HG03025 (cell line): ENCODE data around the gene MAD1L1.

Experiments used
- ATAC-seq: cut with Tn5 transposase; IDR thresholded peaks from one replicate; pipeline ENCODE4 v1.9.1; 2021; ENCODE audit warnings: mild to moderate bottlenecking, moderate library complexity; ENCODE audit not compliant: unreplicated experiment, low FRiP score

Gene MAD1L1

DNA sequence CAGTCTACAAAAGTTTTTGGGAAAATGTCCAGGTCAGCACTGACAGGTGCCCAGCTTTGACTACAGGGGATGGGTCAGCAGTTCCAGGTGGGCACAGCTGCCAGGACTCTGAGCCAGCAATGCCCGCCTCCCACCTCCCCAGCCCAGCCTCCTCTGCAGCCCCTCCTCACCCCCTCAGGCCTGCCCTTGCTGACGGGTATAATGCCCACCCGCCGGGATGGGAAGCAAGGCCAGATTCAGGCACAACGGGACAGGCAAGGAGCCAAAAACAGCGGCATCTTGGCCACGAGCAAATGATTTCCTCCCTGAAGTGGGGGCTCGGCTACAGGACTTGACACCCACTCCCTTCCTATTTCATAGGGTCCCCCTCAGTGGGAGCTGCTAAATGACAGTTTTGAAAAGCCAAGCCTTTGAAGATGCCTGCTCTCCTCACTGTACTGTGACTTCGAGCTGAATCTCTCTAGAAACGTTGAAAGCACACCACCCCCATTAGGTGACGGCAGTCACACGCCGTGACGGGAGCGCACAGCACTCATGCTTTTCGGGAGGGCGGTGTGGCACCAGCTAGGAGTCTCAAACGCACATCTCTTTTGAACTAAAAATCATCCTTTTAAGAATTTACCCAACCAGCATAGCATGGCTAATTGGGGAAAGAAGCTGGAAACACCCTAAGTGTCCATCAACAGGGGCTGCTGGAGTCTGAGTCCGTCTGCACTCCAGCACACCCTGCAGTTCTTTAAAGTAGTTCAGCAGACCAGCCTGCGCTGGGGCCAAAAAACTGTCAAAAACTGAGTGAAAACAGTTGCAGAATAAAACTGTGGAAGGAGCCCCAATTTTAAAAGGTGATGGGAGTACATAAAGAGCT is 29.6 kb downstream of the MAD1L1 start:
- ATAC-seq = no peak

DNA sequence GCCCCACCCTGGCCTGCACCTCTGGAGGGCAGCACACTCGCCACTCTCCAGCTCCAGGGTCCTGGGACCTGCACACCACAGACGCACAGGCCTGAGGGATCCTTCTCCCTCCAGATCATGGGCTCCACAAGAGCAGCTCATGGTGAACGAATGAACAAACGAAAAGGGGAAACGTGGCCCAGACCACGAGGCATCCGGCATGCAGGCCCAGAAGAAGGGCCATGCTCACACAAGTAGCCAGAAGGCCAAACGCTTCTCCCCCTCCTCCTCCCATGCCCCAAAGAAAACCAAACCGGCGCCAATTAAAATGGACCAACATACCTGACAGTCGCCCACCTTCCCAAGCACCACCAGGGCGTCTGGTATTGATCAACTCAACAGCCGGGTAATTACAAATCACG is 30.4 kb downstream of the MAD1L1 start:
- no peak for ATAC-seq

DNA sequence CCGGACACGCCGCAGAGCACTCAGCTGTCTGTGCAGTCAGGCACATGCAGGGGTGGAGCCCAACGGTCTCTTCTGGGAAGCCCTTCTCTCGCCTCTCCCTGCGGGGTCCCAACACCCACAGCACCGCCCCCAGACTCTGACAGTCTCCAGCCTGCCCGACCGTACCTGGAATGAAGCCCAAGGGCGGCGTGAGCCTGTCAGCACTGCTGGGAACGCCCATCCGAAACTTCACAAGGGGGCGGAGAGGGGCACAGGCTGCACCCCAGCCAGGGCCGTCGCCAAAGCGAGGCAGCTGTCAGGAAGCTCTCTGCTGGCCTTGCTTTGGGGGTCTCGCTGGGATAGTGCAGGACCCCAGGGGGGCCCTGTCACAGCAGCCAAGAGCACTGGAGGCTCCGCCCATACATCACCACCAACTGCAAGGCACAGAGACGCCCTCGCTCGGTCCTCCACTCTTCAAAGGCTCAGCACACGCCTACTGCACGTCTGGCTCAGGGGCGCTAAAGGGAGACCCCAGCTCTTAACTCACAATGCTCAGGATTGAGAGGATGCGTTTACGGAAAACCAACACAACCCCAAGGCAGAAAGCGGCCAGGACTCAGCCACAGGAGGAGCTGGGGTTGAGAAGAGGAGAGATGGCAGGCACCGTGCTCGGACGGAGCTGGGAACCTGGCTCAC is 30.9 kb downstream of the MAD1L1 start:
- no peak for ATAC-seq

DNA sequence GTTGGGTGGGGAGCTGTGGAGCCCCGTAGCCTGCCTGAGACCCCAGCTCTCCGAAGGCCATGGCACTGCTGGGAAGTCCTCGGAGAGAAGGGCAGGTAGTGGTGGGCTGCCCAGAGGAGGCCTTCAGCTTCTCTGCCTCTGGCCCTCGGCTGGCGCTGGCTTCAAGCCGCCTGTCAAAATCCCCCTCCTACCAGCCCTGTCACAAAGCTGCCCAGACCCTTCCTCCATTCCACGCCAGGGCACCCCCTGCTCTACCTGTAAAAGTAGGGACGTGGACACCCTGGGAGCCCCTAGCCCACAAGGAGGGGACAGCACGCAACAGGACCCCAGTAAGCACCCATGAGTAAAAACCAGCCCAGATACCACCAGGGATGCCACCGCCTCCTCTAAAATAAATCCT is 31.6 kb downstream of the MAD1L1 start:
- no peak for ATAC-seq

DNA sequence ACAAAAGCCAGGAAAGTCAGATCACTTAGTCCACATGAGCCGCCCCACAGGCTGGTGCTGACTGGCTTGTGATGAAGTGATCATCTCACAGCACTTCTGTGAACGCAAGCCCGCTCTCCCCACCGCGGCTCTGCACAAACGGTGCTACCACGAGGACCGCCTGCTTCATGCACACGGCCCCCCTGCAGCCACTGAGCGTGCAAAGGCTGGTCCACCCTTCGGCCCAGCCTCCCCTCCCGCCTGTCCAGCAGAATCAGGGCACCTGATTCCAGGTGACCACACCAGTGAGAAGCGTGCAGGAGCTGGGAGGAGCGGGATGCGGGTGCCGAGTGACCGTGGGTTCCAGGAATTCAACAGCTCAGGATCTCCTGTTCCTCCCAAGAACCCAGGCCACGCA is 32.2 kb downstream of the MAD1L1 start:
- ATAC-seq = no peak

DNA sequence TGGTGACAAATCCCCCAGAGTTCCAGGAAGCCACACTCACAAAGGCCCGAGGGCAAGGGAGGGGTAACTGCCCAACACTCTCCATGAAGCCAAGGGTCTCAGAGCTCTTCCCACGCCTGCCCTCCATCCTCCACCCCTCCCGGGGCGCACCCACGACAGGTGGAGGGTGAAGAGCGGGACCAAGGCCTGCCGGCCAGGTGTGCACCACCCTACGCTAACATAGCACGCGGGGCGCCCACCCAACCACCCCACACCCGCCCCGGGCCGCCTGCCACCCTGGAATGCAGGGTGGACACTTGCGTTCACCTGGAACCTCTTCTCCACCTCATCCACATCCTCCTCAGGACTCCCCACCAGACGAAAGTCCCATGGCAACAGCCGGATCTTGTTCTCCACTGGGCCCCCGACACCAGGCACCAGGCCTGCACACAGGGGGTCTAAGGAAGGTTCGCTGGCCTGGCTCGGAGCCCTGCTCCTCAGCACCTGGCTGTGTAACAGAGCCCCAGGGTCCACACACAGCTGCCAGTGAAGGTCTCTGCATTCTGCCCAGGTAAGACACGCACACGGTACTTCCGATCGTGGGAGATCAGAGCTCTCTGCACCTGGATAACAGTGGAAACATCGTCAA is 32.7 kb downstream of the MAD1L1 start:
- no peak for ATAC-seq

DNA sequence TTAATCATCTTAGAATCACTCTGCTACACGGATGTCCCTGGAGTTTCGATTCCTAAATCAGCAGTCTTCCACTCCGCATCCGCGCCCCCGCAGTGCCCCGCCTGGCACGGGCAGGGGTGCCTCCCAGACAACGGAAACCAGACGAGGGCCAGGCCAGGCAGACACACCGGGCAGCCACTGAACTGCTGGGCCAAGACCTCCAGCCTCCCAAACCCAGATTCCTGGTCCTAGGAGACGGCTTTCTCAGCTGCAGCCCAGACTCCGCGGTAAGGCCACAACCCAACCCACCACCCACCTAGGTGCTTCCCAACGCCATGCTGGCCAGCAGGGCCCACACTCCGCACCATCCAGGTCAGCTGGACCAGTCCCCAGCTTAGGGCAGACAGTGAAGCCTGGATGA is 33.2 kb downstream of the MAD1L1 start:
- no peak for ATAC-seq

DNA sequence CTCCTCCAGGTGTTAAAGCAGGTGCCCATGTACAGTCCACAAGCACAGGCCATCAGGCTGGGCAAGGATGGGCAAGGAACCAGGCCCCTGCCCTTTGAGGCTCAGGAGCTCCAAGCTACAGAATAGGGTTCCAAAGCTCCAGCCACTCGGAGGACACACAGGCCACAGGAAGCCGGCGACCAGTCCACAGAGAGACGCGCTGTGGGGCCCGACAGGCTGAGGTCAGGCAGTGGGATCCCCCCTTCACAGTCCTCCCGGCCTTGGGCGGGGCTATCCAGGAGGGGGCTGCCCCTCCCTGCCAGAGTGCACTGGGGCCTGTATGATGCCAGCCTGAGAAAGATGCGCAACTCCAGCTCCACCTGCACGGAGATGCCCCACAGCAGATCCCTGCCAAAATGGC is 34.0 kb downstream of the MAD1L1 start:
- ATAC-seq = no peak

DNA sequence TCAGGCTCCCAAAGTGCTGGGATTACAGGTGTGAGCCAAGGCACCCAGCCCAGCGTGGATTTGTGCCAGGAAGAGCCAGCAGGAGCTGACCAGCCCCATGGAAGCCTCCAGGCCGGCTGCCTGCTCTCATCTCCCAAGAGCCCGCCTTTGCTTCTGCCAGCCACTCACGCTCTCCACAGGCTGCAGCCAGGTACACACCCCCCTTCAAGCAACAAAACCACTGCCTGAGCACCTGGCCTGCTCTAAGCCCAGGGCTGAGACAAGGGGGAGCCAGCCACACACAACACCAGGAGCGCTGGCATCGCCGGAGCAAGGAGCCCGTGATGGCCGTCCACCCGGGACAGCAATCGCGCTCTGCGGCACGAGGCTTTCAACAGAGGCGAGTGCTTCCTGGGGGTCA is 34.5 kb downstream of the MAD1L1 start:
- ATAC-seq = no peak

DNA sequence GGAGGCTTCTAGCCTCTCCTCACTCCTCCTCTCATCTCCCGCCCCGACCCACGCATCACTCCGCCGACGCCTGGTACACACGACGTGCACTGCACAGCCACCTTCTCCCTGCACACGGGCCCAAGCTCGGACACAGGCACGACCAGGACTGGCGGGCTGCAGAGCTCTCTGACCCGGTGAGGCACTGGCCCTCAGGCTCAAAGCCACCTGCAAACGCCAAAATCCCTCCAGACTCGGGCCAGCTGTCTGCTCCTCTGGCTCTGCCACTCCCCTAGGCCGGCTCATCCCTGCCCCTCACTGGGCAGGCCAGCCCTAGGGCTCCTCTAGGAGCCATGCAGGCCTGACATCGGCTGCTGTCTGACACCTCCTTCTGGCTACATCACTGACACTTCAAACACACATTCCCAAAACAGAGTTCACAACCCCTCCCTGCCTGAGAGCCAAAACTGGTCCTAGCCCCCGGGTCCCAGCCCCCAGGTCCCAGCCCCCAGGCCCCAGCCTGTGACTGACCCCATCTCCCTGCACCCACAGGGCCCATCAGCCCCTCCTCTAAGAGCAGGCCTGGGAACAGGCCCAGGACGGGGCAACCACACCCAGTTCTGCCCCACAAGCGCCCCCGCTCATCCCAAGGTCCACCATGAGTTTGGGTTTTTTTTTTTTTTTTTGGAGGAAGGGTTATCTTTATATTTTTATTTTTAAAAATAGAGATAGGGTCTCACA is 35.1 kb downstream of the MAD1L1 start:
- no peak for ATAC-seq

DNA sequence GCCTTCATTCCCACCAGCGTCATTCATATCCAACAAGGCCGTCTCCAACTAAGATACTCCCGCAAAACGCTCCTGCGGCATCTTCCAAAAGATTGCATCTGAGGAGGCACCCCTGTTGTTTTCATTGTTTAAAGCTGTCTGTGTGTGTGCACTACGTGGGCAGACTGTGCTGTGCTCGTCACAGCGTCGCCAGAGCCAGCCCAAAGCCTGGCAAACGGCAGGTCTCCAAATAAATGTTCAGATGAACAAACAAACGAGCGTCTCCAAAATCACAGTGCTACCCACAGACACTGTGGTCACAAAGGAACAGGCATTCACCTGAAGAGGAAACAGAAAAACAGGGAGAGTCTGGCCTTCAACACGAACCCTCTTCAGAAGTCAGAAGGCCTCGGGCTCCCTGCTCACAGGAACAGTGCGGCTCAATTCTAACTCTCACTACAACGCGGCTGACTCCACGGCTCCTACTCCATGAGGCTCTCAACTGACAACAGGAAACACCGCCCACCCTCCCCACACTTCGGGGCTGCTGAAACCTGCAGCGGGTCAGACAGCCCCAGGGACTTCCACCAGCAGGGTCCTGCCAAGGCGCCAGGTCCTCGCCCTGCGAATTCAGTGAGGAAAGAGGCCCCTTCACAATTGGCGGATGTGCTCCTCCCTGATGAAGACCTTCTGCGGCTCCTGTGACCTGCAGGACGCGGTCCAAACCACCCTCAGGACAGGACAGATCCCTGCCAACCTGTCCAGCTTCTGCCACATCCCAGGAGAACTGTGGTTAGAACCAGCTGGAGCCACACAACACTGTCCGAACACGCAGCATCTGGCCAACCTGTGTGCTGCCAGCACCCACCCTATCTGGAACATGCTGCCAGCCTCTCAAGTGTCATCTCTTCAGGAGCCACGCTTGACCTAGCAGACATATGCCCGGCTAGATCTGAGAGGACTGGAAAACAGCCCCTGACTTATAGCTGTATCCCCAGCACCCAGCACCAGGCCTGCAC is 36.1 kb downstream of the MAD1L1 start:
- no peak for ATAC-seq

DNA sequence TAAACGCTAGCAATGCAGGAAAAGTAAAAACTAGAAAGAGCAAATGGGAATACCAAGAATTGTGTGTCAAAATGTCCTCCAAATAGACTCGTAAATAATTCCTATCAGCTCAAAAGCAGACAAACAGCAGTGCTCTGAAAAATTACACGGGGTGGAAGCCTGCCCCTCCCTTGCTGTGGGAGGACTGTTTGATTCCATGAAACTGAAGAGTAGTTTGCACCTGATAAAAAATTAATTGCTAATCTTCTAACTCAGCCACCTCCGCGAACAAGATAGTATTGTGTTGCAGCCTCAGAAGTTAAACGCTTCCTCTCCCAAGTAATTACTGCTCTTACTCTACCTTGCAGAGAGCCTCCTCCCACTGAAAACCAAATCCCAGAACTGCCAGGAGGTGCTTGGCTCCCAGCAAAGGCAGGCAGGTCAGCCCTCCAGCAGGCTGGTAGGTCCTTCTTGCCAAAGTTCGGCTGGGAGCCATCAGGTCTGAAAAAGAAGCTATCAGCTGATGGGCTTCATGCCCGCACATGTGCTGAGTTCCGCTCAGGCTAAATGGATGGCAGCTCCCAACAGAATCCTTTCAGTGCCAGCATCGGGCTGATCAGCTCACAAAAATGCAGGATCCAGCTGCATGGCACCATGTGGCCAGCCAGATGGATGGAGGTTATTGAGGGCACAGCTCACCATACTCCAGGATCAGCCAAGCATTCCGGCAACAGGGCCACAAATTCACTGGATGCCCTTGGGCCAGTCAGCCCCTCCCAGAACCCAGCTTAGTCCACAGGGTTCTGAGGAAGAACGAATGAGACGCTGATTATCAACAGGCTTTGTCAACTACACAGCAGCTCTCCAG is 37.1 kb downstream of the MAD1L1 start:
- no peak for ATAC-seq

DNA sequence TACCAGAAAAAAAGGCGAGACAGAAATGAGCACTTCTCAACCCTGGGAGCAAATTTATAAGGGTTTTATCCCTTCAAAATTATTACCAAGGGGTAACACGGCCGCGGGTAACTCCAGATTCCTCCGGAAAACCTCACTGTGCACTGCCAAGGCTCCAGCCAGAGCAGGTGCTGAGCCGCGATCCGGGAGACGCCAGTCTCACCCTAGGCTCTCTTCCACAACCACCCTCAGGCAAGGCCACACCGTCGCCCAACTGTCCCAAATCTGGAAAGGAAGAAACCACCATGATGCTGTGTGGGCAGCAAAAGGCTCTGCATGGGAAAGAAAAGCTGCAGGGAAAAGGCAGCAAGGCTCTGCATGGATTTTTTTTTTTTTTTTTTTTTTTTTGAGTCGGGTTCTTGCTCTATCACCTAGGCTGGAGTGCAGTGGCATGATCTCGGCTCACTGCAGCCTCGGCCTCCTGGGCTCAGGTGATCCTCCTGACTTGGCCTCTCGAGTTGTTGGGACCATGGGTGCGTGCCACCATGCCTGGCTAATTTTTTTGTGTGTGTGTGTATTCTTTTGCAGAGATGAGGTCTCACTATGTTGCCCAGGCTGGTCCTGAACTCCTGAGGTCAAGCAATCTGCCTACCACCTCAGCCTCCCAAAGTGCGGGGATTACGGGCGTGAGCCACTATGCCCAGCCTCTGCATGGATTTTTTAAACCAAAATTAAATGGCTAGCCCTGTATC is 39.0 kb downstream of the MAD1L1 start:
- ATAC-seq = no peak

DNA sequence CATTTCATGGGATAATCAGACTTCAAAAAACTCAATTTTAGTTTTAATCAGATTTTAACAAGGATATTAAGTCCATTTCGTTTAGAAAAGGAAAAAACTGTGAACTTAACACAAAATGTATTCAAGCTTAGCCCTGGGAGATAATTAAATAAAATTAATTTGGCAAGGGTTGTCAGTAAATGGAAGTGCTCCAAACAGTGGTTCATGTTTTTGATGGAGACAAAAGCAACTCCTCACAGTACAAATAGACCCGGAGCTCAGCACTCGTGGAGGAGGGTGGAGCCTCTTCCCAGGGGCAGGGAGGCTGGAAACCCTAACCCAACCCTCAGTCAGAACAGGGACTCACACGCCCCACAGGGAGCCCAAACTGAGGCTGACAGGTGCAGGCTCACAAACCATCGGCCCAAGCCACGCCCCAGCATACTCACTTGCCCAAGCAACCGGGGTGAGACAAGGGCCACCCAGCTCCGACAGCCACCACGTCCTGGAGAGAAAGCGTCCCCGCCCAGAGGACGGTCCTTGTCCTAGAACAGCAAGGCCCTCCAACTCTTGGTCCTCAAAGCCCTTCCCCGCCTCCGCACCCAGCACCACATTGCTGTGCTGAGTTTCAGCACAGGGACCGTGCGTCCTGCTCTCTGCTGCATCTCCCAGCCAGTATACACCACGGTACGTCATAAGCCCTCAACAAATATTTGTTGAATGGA is 39.8 kb downstream of the MAD1L1 start:
- ATAC-seq = no peak

DNA sequence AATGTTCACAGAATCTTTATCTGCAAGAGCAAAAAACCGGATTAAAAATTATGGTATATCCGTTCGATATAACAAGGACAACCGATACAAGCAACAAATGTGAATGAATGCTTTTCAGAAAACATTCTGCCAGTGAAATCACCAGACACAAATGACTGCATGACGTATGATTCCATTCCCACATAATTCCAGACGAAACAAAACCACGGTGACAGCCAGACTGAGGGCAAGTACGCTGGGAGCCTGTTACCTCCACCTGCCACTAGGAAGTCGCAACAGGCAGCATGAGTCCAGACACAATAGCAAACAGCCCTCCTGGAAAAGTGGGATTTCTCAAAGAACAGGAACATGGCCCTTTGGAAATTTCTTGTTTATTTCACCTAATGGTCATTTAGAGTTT is 41.7 kb downstream of the MAD1L1 start:
- no peak for ATAC-seq

DNA sequence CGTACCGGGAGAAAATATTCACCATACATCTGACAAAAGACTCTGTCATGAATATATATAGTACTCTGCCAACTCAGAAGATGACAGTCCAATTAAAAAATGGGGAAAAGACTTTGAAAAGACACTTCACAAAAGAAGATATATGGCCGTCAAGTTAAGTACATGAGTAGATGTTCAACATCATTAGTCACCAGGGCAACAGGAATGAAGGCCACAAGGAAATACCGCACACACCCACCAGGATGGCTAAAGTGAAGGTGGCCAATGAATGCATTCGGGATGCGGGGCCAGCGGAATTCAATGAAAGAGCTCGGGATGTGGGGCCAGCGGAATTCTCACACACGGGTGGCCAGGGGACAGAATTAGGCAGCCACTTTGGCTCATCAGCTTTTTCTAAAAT is 42.2 kb downstream of the MAD1L1 start:
- ATAC-seq = no peak

DNA sequence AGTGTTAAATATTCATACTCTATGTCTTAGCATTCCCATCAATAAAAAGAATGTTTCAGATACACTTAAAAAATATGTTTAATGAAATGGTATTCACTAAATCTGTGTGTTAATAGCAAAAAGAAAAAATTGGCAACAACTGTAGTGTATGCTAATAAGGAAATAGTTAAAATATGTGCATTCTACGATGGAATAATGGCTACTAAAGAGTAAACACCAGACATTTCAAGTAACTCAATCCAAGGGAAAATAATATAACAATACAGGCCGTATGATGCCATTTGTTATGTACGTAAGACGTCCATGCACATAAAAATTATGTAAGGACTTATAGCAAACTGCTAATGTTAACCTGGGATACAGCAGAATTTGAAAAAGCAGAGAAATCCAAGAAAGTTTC is 46.6 kb downstream of the MAD1L1 start:
- ATAC-seq = no peak

DNA sequence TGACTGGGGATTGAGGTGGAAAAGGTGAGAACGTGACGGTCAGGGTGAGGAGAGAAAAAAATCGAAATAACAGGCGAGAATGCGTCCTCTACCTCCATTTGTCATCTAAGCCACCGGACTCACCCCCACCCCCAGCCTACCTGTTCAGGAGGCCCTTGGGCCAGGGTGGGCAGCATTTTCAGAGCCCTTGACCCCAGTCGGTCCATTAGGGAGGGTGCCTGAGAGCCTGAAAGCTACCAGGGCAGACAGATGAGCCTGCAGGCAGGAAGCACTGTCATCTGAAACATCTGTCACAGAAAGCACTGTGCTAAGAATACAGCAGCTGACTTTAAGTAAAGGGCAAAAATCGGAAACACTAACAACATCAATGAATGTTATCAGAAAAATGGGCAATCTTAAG is 47.0 kb downstream of the MAD1L1 start:
- ATAC-seq = no peak
